PC-9 (cell line): ENCODE data around the gene ALK.

Experiments
- CTCF ChIP-seq: fragments of 200-600 bp; sonication (generic); conservative IDR thresholded peaks from 2 replicates; pipeline ENCODE4 v1.6.1; 2017; ENCODE audit warnings: mixed run types, antibody characterized with exemption, mild to moderate bottlenecking, moderate library complexity
- EZH2 ChIP-seq: fragments of 200-600 bp; sonication (generic); IDR thresholded peaks from 2 replicates; pipeline ENCODE4 v1.8.0; 2017; ENCODE audit warnings: antibody characterized with exemption, low read depth

DNA sequence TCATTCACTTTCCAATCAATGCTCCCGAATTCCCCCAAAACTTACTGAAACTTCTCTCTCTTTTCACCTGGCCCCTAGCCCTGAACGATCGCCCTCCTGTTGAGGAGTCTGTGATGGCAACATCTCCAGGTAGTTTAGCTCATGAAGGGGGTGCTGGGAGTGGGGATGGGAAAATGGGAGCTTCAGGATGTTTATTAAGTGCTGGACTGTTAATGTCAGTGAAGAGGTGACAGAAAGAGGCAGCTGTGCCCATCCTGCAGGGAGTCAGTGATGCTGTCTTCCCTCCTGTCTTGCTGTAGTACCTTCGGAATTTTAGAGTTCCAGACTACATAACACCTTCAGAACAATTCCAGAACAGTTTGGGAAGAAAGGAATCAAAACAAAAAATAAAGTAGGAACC lies 308.8 kb downstream of the ALK start:
- no peak for TF ChIP-seq CTCF
- no peak for TF ChIP-seq EZH2
